Astrocyte (in vitro differentiated cells and primary cell): ENCODE results near the gene CHCHD6.

ENCODE experiments used
- EZH2 ChIP-seq: IDR thresholded peaks from 2 replicates; pipeline ENCODE4 v1.6.1; 2012; ENCODE audit warnings: mild to moderate bottlenecking, low read length, inconsistent platforms; ENCODE audit not compliant: insufficient read depth
- TF ChIP-seq, protein P1 (sequence below): IDR thresholded peaks from 2 replicates; pipeline ENCODE4 v1.5.1; 2011; ENCODE audit warnings: low read depth, mild to moderate bottlenecking, inconsistent platforms, low read length, moderate library complexity; ENCODE audit not compliant: insufficient read depth

GRCh38 chr3:126858887-126859286, 154.8 kb downstream of the CHCHD6 start:
- no peak for TF ChIP-seq EZH2
- TF ChIP-seq, protein P1, sequence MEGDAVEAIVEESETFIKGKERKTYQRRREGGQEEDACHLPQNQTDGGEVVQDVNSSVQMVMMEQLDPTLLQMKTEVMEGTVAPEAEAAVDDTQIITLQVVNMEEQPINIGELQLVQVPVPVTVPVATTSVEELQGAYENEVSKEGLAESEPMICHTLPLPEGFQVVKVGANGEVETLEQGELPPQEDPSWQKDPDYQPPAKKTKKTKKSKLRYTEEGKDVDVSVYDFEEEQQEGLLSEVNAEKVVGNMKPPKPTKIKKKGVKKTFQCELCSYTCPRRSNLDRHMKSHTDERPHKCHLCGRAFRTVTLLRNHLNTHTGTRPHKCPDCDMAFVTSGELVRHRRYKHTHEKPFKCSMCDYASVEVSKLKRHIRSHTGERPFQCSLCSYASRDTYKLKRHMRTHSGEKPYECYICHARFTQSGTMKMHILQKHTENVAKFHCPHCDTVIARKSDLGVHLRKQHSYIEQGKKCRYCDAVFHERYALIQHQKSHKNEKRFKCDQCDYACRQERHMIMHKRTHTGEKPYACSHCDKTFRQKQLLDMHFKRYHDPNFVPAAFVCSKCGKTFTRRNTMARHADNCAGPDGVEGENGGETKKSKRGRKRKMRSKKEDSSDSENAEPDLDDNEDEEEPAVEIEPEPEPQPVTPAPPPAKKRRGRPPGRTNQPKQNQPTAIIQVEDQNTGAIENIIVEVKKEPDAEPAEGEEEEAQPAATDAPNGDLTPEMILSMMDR = no peak
